Activated naive CD4-positive, alpha-beta T cell treated with Interleukin-2 at 50 U/mL for 16 hours (primary cell): ENCODE measurements around the gene OTOG.

Experiments used
- DNase-seq: peaks from one replicate; pipeline ENCODE4 v3.0.0-alpha.2; 2020

Gene OTOG

DNA sequence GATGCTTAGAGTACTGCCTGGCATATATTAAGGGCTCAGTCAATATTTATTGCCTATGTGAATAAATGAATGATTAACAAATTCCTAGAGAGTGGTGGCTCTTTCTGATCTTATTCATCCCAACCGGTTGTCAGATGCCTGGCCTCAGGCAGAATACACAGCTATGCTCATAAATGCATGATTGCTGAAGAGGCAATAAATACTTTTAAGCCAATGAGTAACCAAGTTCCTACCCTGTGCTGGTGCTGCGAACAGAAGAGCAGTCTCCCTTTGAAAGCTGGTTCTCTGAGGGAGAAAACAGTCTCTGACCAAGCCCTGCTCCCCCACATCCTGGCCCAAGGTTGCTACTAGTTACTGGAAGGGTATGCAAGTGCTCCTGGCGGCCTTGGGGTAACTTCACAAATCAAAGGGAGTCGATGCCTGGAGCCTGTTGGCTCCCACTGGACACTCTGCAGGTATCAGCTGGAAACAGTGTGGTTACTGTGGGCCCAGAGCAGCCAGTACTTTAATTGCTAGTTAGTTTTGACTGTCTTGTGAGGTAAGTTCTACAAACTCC, 5.7 kb upstream of the OTOG start:
- DNase-seq, result no peak

GRCh38 chr11:17542249-17542648, 4.8 kb upstream of the OTOG start:
- no peak for DNase-seq

GRCh38 chr11:17543041-17543440, 4.0 kb upstream of the OTOG start:
- DNase-seq, result no peak

DNA sequence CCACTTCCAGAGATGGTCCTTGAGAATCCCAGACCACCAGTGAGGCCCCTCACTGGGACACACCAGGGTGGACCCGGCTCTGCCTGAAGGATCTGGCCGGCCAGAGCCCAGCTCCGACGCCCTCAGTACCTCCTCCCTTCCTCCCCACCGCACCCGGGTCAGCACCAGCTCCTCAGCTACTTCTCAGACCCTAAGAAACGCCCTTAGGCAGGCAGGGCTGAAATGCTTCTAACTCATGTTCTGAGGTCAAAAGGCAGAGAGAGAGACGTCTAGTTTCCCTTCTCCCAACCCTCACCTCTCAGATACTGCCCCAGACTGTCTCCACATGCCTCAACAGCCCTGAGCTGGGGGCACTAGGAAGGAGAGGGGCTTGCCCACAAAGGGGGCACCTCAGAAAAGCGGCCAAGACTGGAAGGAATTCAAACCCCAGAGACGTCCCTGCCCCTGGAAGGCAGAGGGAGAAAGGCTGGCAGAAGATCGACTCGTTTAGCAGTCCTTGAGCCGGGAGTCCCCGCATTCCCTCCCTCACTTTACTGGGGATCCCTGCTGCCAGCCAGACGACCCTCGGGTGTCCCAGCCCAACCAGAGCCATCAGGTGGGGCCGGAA, 3.4 kb upstream of the OTOG start:
- DNase-seq, result no peak

DNA sequence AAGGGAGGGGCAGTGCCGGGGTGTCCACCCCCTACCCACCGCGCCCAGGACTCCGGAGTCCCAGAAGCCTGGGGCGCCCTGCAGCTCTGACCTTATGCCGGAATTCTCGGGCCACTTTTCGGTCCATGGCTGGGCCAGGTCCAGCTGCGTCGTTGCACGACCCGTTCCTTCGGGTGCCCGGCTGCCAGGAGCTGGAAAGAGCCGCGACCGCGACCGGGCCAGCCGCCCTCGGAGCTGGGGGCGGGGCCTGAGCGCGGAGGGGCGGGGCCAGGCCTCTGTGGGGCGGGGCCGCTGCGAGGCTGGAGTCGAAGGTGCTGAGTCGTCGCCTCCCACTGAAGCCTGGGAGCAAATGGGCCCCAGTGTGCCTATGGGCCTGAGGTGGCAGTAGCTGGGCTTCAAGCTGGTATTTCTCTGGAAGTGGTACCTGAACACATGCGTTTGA, 2.9 kb upstream of the OTOG start, which contains the start of gene USH1C:
USH1C (minus strand) TSS at position 236 of the 442 bp plus-strand sequence; CDS start at position 127, 109 bp downstream.
- peak; percentile 10 for DNase-seq

GRCh38 chr11:17546240-17546639, 819 bp upstream of the OTOG start:
- no peak for DNase-seq

GRCh38 chr11:17547932-17548331, 873 bp downstream of the OTOG start:
- no peak for DNase-seq

DNA sequence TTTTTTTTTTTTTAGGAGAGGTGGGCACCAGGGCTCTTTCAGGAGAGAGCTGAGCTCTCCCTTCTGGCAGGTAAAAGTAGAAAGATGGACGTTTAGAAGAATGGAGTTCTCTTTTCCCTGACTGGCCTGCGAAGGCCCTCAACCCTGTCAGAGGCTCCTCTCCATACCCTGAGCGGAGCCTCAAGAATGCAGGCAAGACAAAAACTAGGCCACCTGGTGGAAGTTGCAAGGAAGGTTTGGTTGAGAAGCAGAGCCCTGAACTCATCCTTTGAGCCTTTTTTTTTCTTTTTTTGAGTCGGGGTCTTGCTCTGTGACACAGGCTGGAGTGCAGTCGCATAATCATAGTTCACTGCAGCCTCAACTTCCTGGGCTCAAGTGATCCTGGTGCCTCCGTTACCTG, 1.4 kb downstream of the OTOG start:
- no peak for DNase-seq

- DNase-seq, result no peak
Measured at GRCh38 chr11:17550450-17551346, 3.6 kb downstream of the OTOG start.

- DNase-seq, result no peak
Measured at GRCh38 chr11:17551347-17552040, 4.4 kb downstream of the OTOG start.

GRCh38 chr11:17552041-17552355, 4.9 kb downstream of the OTOG start:
- no peak for DNase-seq

- DNase-seq, result no peak
Measured at GRCh38 chr11:17552392-17553248, 5.6 kb downstream of the OTOG start.

- no peak for DNase-seq
Measured at GRCh38 chr11:17553249-17553546, 6.1 kb downstream of the OTOG start.

DNA sequence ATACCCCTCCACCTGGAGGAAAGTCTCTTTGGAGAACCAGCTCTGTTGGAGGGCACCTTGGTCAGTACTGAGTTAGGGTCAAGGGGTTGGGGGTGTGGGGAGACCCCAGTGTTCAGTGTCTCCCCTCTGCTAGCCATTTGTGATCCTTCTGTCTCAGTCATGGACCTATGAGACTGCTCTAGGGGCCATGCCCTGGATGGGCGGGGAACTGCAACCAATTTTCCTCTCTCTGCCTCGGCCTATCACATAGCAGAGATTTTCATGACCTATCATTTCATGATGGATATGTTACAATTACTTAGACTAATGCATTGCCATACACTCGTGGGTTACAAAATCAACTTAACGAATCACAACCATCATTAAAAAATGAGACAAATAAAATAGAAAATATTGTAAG, 7.4 kb downstream of the OTOG start:
- no peak for DNase-seq

DNA sequence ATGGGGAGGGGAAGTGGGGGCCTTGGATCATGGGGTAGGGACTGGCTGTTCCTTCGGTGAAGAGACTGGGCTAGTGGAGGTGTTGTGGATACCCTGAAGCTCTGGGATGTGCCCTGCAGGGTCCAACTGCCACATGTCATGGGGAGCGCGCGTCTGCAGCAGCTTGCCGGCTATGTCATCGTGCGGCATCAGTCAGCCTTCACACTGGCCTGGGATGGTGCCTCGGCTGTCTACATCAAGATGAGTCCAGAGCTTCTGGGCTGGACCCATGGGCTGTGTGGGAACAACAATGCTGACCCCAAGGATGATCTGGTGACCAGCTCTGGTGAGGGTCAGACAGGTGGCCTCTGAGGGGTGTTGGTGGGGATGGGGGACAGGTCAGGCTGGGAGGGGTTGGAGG, 9.9 kb downstream of the OTOG start:
- no peak for DNase-seq

DNA sequence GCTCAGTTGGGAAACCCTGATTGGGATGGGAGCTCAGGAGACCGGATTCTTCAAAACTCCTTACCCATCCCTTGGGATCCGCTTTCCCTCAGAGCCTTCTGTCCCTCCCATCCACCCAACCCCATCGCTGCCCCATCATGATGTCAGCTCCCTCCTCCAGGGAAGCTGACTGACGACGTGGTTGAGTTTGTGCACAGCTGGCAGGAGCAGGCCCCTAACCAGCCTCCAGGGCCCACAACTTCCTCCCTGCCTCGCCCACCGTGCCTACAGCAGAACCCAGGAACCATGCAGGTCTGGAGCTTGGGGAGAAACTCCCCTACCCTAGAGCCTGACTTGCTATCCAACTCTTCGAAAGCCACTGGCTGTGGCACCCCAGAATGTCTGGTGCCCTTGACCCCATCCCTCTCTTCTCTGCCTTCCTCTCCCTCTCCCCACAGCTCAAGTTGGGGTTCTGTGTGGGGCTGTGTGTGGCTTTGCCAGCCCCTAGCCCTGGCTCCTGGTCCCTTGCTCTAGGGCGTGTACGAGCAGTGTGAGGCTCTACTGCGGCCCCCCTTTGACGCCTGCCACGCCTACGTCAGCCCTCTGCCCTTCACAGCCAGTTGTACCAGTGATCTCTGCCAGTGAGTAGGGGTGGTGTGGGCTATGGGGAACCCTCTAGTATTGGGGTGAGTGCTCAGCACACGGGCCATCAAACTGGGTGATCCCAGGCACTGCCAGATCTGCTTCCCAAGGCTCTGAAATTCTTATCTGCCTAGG, 11.1 kb downstream of the OTOG start:
- no peak for DNase-seq

DNA sequence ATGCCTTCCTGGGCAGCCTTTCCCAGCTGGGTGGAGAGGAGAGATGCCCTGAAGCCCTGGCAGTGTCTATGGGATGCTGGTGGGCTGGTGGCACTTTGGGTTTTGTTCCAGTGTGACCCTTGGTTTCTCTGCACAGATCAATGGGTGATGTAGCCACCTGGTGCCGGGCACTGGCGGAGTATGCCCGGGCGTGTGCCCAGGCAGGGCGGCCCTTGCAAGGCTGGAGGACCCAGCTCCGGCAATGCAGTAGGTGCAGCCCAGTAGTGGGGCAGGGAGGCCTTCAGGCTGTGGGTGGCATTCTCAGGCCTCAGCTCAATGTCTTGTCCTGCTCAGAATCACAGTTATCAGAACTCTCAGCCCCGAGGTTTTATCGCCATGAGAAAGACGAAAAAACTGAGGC, 11.9 kb downstream of the OTOG start:
- no peak for DNase-seq

GRCh38 chr11:17559341-17560087, 12.5 kb downstream of the OTOG start:
- no peak for DNase-seq

DNA sequence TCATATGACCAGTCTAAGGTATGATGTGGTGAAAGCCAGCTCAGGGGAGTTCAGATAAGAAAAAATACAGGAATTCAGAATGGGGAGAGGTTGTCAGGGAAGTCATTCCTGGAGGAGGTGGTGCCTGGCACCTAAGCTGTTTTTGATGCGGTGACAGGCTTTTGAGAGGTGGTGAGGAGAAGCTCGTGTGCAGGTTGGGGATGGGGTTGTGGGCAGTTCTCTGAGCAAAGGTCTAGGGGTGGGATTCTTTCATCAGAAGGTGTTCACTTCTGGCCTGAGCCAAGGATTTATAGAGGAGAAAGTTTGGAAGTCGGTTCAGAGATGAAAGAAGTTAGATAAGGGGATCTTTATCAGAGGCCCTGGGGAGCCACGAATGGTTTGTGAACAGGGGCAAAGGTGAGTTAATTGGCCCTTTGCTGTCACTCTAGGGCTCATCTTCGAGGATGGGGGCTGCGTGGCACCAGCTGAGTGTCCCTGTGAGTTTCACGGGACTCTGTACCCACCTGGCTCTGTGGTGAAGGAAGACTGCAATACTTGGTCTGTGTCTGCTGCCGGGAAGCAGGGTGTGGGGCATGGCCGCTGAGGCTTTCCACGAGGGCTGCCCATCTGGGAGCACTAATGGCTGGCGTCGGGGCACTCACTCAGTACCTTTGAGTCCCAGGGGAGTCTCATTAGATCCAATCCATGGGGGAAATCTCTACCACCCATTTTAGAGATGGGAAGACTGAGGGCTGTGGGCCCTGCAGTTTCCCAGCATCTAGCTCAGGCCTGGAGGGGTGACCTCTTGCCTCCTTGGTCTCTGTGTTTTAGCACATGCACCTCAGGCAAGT, 13.4 kb downstream of the OTOG start:
- DNase-seq, result no peak

DNA sequence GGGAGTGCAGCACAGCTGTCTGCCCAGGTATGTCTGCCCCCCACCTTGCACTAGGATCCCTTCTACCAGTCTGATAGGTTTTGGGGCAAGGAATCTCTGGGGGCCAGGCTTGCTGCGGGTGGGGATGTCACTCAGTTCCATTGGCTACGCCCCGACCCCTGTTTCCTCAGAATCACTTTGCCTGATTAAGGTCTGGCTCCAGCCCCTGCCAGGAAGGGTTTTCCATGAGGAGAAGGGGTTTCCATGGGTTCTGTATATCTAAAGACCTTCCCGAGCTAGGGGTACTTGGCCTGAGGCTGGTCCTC, 14.0 kb downstream of the OTOG start:
- DNase-seq, result no peak

DNA sequence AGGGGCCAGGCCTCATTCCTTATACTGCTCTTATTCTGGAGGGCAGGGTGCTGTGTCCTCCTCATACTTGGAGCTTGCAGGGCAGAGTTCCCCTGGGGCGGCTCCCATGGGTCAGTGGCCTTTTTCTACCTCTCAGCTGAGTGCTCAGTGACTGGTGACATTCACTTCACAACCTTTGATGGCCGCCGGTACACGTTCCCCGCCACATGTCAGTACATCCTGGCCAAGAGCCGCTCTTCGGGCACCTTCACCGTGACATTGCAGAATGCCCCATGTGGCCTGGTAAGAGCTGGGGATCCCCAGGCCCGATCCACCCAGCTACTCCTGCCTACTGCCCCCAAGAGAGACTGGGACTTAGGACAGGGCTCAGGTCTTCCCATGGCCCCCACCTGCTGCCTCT, 14.5 kb downstream of the OTOG start:
- DNase-seq, result no peak
